ENCODE data around the gene ZNF827.
A peak's percentile ranks its signal among the peaks of the same experiment; 100 is the strongest.

Gene ZNF827

GRCh38 chr4:145792429-145792828 is 146.2 kb downstream of the ZNF827 start:
- no peaks in the 10 kb centered on the region for H3K27me3 ChIP-seq (ENCODE audit: control insufficient read depth in 5 of 5, insufficient read depth in 4 of 5, low read length in 5 of 5)
- peaks cover 0 to 7% (median 0%) of the 10 kb centered on the region in 5 donors for H3K4me1 ChIP-seq (ENCODE audit: control insufficient read depth in 5 of 5, insufficient read depth in 5 of 5, low read length in 5 of 5)
- no peaks in the 10 kb centered on the region for H3K9me3 ChIP-seq (ENCODE audit: control insufficient read depth in 5 of 5, low read length in 5 of 5)
- H3K9ac ChIP-seq (ENCODE audit: low read length in 5 of 5), result no peak overlapping the region
- no peak overlapping the region for H3K4me3 ChIP-seq (ENCODE audit: low read depth in 1 of 5, low read length in 5 of 5)
- no peak overlapping the region for H3K27ac ChIP-seq (ENCODE audit: low read depth, low read length)
- H3K36me3 ChIP-seq (ENCODE audit: control insufficient read depth in 5 of 5, insufficient read depth in 5 of 5, low read length in 5 of 5), result no peaks in the 10 kb centered on the region

DNA sequence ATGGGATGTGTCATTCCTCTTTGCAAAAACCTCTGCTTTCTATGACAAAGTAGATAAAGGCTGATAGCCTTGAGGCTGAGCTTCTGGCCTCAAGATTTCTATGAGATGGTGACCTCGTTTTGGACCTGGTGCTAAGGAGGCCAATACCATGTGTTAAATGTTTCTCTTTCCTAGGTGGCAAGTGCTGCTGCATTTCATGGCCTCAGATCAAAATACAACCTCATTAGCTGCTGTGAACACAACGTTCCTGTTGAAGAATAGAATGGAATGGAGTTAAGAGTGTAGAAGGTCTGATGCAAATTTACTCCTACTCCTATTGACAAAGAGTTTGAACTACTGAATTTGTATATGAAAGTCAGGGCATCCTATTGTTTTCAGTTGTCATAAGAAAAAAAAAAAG is 146.6 kb downstream of the ZNF827 start:
- H3K9ac ChIP-seq (ENCODE audit: low read length in 5 of 5), result no peak overlapping the region
- H3K36me3 ChIP-seq (ENCODE audit: control insufficient read depth in 5 of 5, insufficient read depth in 5 of 5, low read length in 5 of 5), result no peaks in the 10 kb centered on the region
- H3K27me3 ChIP-seq (ENCODE audit: control insufficient read depth in 5 of 5, insufficient read depth in 4 of 5, low read length in 5 of 5), result no peaks in the 10 kb centered on the region
- H3K4me3 ChIP-seq (ENCODE audit: low read depth in 1 of 5, low read length in 5 of 5), result no peak overlapping the region
- H3K4me1 ChIP-seq (ENCODE audit: control insufficient read depth in 5 of 5, insufficient read depth in 5 of 5, low read length in 5 of 5), result peaks cover 0 to 7% (median 0%) of the 10 kb centered on the region in 5 donors
- H3K9me3 ChIP-seq (ENCODE audit: control insufficient read depth in 5 of 5, low read length in 5 of 5), result no peaks in the 10 kb centered on the region
- H3K27ac ChIP-seq (ENCODE audit: low read depth, low read length), result no peak overlapping the region

GRCh38 chr4:145788755-145789154 is 149.9 kb downstream of the ZNF827 start:
- Histone ChIP-seq H3K4me3 (ENCODE audit: low read depth in 1 of 5, low read length in 5 of 5) (no peak overlapping the region), H3K9ac (ENCODE audit: low read length in 5 of 5) (no peak overlapping the region), H3K36me3 (ENCODE audit: control insufficient read depth in 5 of 5, insufficient read depth in 5 of 5, low read length in 5 of 5) (no peaks in the 10 kb centered on the region), H3K4me1 (ENCODE audit: control insufficient read depth in 5 of 5, insufficient read depth in 5 of 5, low read length in 5 of 5) (peaks cover 0 to 11% (median 4%) of the 10 kb centered on the region in 5 donors), H3K9me3 (ENCODE audit: control insufficient read depth in 5 of 5, low read length in 5 of 5) (peaks cover 0 to 3% (median 0%) of the 10 kb centered on the region in 5 donors), H3K27me3 (ENCODE audit: control insufficient read depth in 5 of 5, insufficient read depth in 4 of 5, low read length in 5 of 5) (no peaks in the 10 kb centered on the region), H3K27ac (ENCODE audit: low read depth, low read length) (no peak overlapping the region)

DNA sequence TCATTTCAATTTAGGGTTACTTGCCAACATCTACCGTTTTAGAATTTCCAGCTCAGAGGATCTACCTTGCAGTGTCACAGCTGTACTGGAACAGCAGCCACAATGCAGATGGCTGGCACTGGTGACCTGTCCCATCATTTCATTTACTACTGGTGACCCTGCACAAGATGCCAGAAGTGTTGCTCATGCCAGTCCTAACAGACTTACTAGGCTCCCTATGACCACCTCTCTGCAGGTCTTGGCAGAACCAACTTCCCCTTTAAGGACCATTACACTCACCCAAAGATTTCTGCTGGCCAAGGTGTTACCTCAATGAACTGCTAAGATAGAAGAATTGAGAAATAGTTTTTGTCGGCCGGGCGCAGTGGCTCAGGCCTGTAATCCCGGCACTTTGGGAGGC is 151.8 kb downstream of the ZNF827 start:
- Histone ChIP-seq H3K27me3 (ENCODE audit: control insufficient read depth in 5 of 5, insufficient read depth in 4 of 5, low read length in 5 of 5) (no peaks in the 10 kb centered on the region), H3K9me3 (ENCODE audit: control insufficient read depth in 5 of 5, low read length in 5 of 5) (peaks cover 0 to 5% (median 0%) of the 10 kb centered on the region in 5 donors), H3K9ac (ENCODE audit: low read length in 5 of 5) (no peak overlapping the region), H3K27ac (ENCODE audit: low read depth, low read length) (no peak overlapping the region), H3K4me3 (ENCODE audit: low read depth in 1 of 5, low read length in 5 of 5) (no peak overlapping the region), H3K36me3 (ENCODE audit: control insufficient read depth in 5 of 5, insufficient read depth in 5 of 5, low read length in 5 of 5) (no peaks in the 10 kb centered on the region), H3K4me1 (ENCODE audit: control insufficient read depth in 5 of 5, insufficient read depth in 5 of 5, low read length in 5 of 5) (peaks cover 0 to 11% (median 4%) of the 10 kb centered on the region in 5 donors)

DNA sequence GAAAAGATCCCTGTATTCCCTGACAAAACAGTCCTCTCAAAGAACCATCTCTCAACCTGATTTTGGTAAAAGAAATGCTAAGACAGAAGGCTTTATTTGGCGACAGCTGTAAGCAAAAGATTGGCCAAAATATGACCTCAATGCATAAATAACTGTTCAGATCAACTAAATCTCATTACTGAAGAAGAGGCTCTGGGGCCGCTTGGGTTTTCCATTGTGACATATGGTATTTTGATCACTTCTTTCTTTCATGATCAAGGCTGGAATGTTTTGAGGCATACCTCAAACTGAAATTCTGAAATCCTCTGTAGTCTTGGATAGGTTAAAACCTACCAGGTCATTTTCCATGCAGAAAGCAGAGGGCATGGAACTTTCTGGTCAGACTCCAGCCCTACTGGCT is 152.4 kb downstream of the ZNF827 start:
- Histone ChIP-seq H3K36me3 (ENCODE audit: control insufficient read depth in 5 of 5, insufficient read depth in 5 of 5, low read length in 5 of 5) (no peaks in the 10 kb centered on the region), H3K4me1 (ENCODE audit: control insufficient read depth in 5 of 5, insufficient read depth in 5 of 5, low read length in 5 of 5) (peaks cover 0 to 11% (median 4%) of the 10 kb centered on the region in 5 donors), H3K9me3 (ENCODE audit: control insufficient read depth in 5 of 5, low read length in 5 of 5) (peaks cover 0 to 5% (median 0%) of the 10 kb centered on the region in 5 donors), H3K4me3 (ENCODE audit: low read depth in 1 of 5, low read length in 5 of 5) (no peak overlapping the region), H3K27me3 (ENCODE audit: control insufficient read depth in 5 of 5, insufficient read depth in 4 of 5, low read length in 5 of 5) (no peaks in the 10 kb centered on the region), H3K27ac (ENCODE audit: low read depth, low read length) (no peak overlapping the region), H3K9ac (ENCODE audit: low read length in 5 of 5) (no peak overlapping the region)

- Histone ChIP-seq H3K27ac (ENCODE audit: low read depth, low read length) (peak overlapping the region; percentile 12), H3K9me3 (ENCODE audit: control insufficient read depth in 5 of 5, low read length in 5 of 5) (peaks cover 0 to 5% (median 0%) of the 10 kb centered on the region in 5 donors), H3K36me3 (ENCODE audit: control insufficient read depth in 5 of 5, insufficient read depth in 5 of 5, low read length in 5 of 5) (no peaks in the 10 kb centered on the region), H3K9ac (ENCODE audit: low read length in 5 of 5) (no peak overlapping the region), H3K27me3 (ENCODE audit: control insufficient read depth in 5 of 5, insufficient read depth in 4 of 5, low read length in 5 of 5) (no peaks in the 10 kb centered on the region), H3K4me3 (ENCODE audit: low read depth in 1 of 5, low read length in 5 of 5) (no peak overlapping the region), H3K4me1 (ENCODE audit: control insufficient read depth in 5 of 5, insufficient read depth in 5 of 5, low read length in 5 of 5) (peaks cover 0 to 11% (median 4%) of the 10 kb centered on the region in 5 donors)
These were observed 153.1 kb downstream of the ZNF827 start for GRCh38 chr4:145785391-145786008.

DNA sequence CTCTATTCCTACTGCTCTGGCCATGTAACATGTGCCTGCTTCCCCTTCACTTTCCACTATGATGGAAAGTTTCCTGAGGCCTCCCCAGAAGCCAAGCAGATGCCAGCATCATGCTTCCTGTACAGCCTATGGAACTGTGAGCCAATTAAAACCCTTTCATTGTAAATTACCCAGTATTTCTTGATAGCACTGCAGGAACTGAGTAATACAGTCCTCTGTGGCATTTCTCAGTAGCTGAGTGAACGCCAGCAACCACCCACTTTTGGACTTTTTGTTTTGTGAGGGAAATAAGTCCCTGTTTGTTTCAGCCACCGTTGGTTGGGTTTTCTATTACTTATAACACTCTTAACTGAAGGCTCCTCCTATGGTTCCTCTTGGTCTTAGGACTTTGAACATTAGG is 154.6 kb downstream of the ZNF827 start:
- Histone ChIP-seq H3K27ac (ENCODE audit: low read depth, low read length) (no peak overlapping the region), H3K9ac (ENCODE audit: low read length in 5 of 5) (no peak overlapping the region), H3K4me3 (ENCODE audit: low read depth in 1 of 5, low read length in 5 of 5) (no peak overlapping the region), H3K27me3 (ENCODE audit: control insufficient read depth in 5 of 5, insufficient read depth in 4 of 5, low read length in 5 of 5) (no peaks in the 10 kb centered on the region), H3K36me3 (ENCODE audit: control insufficient read depth in 5 of 5, insufficient read depth in 5 of 5, low read length in 5 of 5) (peaks cover 0 to 1% (median 0%) of the 10 kb centered on the region in 5 donors), H3K9me3 (ENCODE audit: control insufficient read depth in 5 of 5, low read length in 5 of 5) (peaks cover 0 to 5% (median 0%) of the 10 kb centered on the region in 5 donors), H3K4me1 (ENCODE audit: control insufficient read depth in 5 of 5, insufficient read depth in 5 of 5, low read length in 5 of 5) (peaks cover 0 to 11% (median 4%) of the 10 kb centered on the region in 5 donors)

GRCh38 chr4:145782756-145783155 is 155.9 kb downstream of the ZNF827 start:
- peaks cover 0 to 11% (median 4%) of the 10 kb centered on the region in 5 donors for H3K4me1 ChIP-seq (ENCODE audit: control insufficient read depth in 5 of 5, insufficient read depth in 5 of 5, low read length in 5 of 5)
- H3K9me3 ChIP-seq (ENCODE audit: control insufficient read depth in 5 of 5, low read length in 5 of 5), result peaks cover 0 to 5% (median 0%) of the 10 kb centered on the region in 5 donors
- H3K27ac ChIP-seq (ENCODE audit: low read depth, low read length), result no peak overlapping the region
- H3K4me3 ChIP-seq (ENCODE audit: low read depth in 1 of 5, low read length in 5 of 5), result no peak overlapping the region
- no peak overlapping the region for H3K9ac ChIP-seq (ENCODE audit: low read length in 5 of 5)
- H3K27me3 ChIP-seq (ENCODE audit: control insufficient read depth in 5 of 5, insufficient read depth in 4 of 5, low read length in 5 of 5), result no peaks in the 10 kb centered on the region
- H3K36me3 ChIP-seq (ENCODE audit: control insufficient read depth in 5 of 5, insufficient read depth in 5 of 5, low read length in 5 of 5), result peaks cover 0 to 6% (median 0%) of the 10 kb centered on the region in 5 donors

- H3K27me3 ChIP-seq (ENCODE audit: control insufficient read depth in 5 of 5, insufficient read depth in 4 of 5, low read length in 5 of 5), result no peaks in the 10 kb centered on the region
- H3K27ac ChIP-seq (ENCODE audit: low read depth, low read length), result no peak overlapping the region
- H3K4me1 ChIP-seq (ENCODE audit: control insufficient read depth in 5 of 5, insufficient read depth in 5 of 5, low read length in 5 of 5), result peaks cover 0 to 9% (median 4%) of the 10 kb centered on the region in 5 donors
- no peak overlapping the region for H3K4me3 ChIP-seq (ENCODE audit: low read depth in 1 of 5, low read length in 5 of 5)
- H3K9me3 ChIP-seq (ENCODE audit: control insufficient read depth in 5 of 5, low read length in 5 of 5), result peaks cover 0 to 5% (median 0%) of the 10 kb centered on the region in 5 donors
- no peak overlapping the region for H3K9ac ChIP-seq (ENCODE audit: low read length in 5 of 5)
- peaks cover 0 to 9% (median 0%) of the 10 kb centered on the region in 5 donors for H3K36me3 ChIP-seq (ENCODE audit: control insufficient read depth in 5 of 5, insufficient read depth in 5 of 5, low read length in 5 of 5)
These were observed 157.3 kb downstream of the ZNF827 start for GRCh38 chr4:145781351-145781750.

DNA sequence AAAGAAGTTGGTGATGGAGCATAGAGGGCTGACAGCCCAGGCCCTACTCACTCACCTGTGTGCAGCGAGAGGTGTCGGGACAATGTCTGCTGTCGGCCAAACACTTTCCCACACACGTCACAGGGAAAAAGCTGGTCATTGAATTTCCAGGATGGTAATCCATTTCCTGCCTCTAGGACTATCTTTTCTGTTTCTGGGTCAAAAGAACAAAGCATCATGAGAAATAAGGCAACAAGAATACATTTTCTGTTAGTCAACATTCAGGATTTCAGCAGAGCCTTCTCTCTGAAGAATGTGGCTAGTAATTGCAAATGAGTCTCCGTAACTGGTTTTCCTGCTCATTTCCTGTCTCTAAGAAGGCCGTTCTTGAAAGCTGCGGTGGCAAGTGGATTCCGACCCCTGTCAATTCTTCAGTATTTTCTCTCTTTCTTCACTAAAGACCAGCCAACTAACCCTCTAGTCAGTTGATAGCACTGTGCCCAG is 159.3 kb downstream of the ZNF827 start:
- no peak overlapping the region for H3K4me3 ChIP-seq (ENCODE audit: low read depth in 1 of 5, low read length in 5 of 5)
- no peak overlapping the region for H3K9ac ChIP-seq (ENCODE audit: low read length in 5 of 5)
- no peak overlapping the region for H3K27ac ChIP-seq (ENCODE audit: low read depth, low read length)
- peaks cover 0 to 3% (median 0%) of the 10 kb centered on the region in 5 donors for H3K4me1 ChIP-seq (ENCODE audit: control insufficient read depth in 5 of 5, insufficient read depth in 5 of 5, low read length in 5 of 5)
- H3K27me3 ChIP-seq (ENCODE audit: control insufficient read depth in 5 of 5, insufficient read depth in 4 of 5, low read length in 5 of 5), result no peaks in the 10 kb centered on the region
- peaks cover 0 to 21% (median 12%) of the 10 kb centered on the region in 5 donors for H3K36me3 ChIP-seq (ENCODE audit: control insufficient read depth in 5 of 5, insufficient read depth in 5 of 5, low read length in 5 of 5)
- H3K9me3 ChIP-seq (ENCODE audit: control insufficient read depth in 5 of 5, low read length in 5 of 5), result peaks cover 0 to 5% (median 0%) of the 10 kb centered on the region in 5 donors
